HG03175 (cell line): Measurements from ENCODE around the gene MADD.
A peak's percentile ranks its signal among the peaks of the same experiment; 100 is the strongest.
"Not testable (repeated sequence)": the region's sequence is repeated elsewhere in the genome, so short reads cannot be mapped to it uniquely, and the experiment has no call there.

Experiments
- ATAC-seq: cut with Tn5 transposase; IDR thresholded peaks from one replicate; pipeline ENCODE4 v1.9.1; 2021; ENCODE audit warnings: mild to moderate bottlenecking, moderate library complexity; ENCODE audit not compliant: unreplicated experiment

The MADD gene

GRCh38 chr11:47317064-47317828 lies 47.3 kb downstream of the MADD start:
- ATAC-seq = no peak

- no peak for ATAC-seq
Observed at GRCh38 chr11:47318166-47318565, 48.2 kb downstream of the MADD start.

GRCh38 chr11:47324520-47324919 lies 54.6 kb downstream of the MADD start:
- no peak for ATAC-seq

- no peak for ATAC-seq
Observed at GRCh38 chr11:47325271-47326041, 55.5 kb downstream of the MADD start.

- ATAC-seq = no peak
Observed at GRCh38 chr11:47326198-47326597, 56.3 kb downstream of the MADD start.

- no peak for ATAC-seq
Observed at GRCh38 chr11:47327025-47327424, 57.1 kb downstream of the MADD start.

- ATAC-seq = no peak
Observed at GRCh38 chr11:47327949-47328348, 58.0 kb downstream of the MADD start.

GRCh38 chr11:47328449-47329390 lies 58.8 kb downstream of the MADD start:
- peak; percentile 66 for ATAC-seq

- no peak for ATAC-seq
Observed at GRCh38 chr11:47329431-47329986, 59.6 kb downstream of the MADD start.

GRCh38 chr11:47329987-47330931 lies 60.3 kb downstream of the MADD start:
- no peak for ATAC-seq

GRCh38 chr11:47331454-47332302 lies 61.7 kb downstream of the MADD start:
- no peak for ATAC-seq

GRCh38 chr11:47332303-47332711 lies 62.4 kb downstream of the MADD start:
- no peak for ATAC-seq

GRCh38 chr11:47332791-47333525 lies 63.0 kb downstream of the MADD start:
- no peak for ATAC-seq

GRCh38 chr11:47333526-47333845 lies 63.6 kb downstream of the MADD start:
- ATAC-seq = no peak

GRCh38 chr11:47333886-47334443 lies 64.0 kb downstream of the MADD start:
- no peak for ATAC-seq

- ATAC-seq = not testable (repeated sequence)
Observed at GRCh38 chr11:47334699-47335411, 64.9 kb downstream of the MADD start.

GRCh38 chr11:47335733-47336132 lies 65.8 kb downstream of the MADD start:
- ATAC-seq = no peak
